Neural progenitor cell (in vitro differentiated cells): ENCODE results near the gene TCERG1L. TPM values are rescaled to one million over a fixed set of nuclear protein-coding genes. Genes with fewer than 3 reads are reported as not detected.

ENCODE experiments used
- DNase-seq: peaks from one replicate; pipeline ENCODE4 v3.0.0-alpha.2; 2016; ENCODE audit warnings: low spot score
- H2AFZ ChIP-seq: fragments of 200-600 bp; sonication (generic); replicated peaks from 2 replicates; pipeline ENCODE4 v1.6.1; 2016; ENCODE audit warnings: antibody characterized with exemption
- H3F3A ChIP-seq: fragments of 200-600 bp; sonication (generic); 2 replicates; pipeline ENCODE4 v1.6.1; 2016; ENCODE audit warnings: antibody characterized with exemption, low read depth
- H3K27ac ChIP-seq: fragments of 200-600 bp; sonication (generic); 2 replicates; pipeline ENCODE4 v1.5.1; 2016; ENCODE audit warnings: mild to moderate bottlenecking
- H3K27me3 ChIP-seq: fragments of 200-600 bp; sonication (generic); 2 replicates; pipeline ENCODE4 v1.6.1; 2016; ENCODE audit warnings: mild to moderate bottlenecking, moderate library complexity
- H3K36me3 ChIP-seq: fragments of 200-600 bp; sonication (generic); 2 replicates; pipeline ENCODE4 v1.5.1; 2016
- H3K4me1 ChIP-seq: fragments of 200-600 bp; sonication (generic); 2 replicates; pipeline ENCODE4 v1.6.1; 2016; ENCODE audit warnings: mixed run types
- H3K4me2 ChIP-seq: fragments of 200-600 bp; sonication (generic); 2 replicates; pipeline ENCODE4 v1.6.1; 2016
- H3K4me3 ChIP-seq: fragments of 200-600 bp; sonication (generic); 2 replicates; pipeline ENCODE4 v1.5.1; 2016
- H3K79me2 ChIP-seq: fragments of 200-600 bp; sonication (generic); 2 replicates; pipeline ENCODE4 v1.6.1; 2016; ENCODE audit warnings: low read depth
- H3K9ac ChIP-seq: fragments of 200-600 bp; sonication (generic); 2 replicates; pipeline ENCODE4 v1.6.1; 2016
- H3K9me3 ChIP-seq: fragments of 200-600 bp; sonication (generic); 2 replicates; pipeline ENCODE4 v1.5.1; 2016; ENCODE audit warnings: low read depth
- H4K20me1 ChIP-seq: fragments of 200-600 bp; sonication (generic); 2 replicates; pipeline ENCODE4 v1.6.1; 2016; ENCODE audit warnings: low read depth
- H3K27ac Mint-ChIP-seq: 3 replicates; pipeline ENCODE4 v1.8.0; 2021; ENCODE audit warnings: mixed read lengths
- H3K27me3 Mint-ChIP-seq: 2 replicates; pipeline ENCODE4 v1.8.0; 2022; ENCODE audit warnings: low read depth, mild to moderate bottlenecking, inconsistent platforms, moderate library complexity, mixed read lengths; ENCODE audit not compliant: insufficient read depth
- H3K36me3 Mint-ChIP-seq: 3 replicates; pipeline ENCODE4 v1.8.0; 2021; ENCODE audit warnings: mixed read lengths
- H3K4me1 Mint-ChIP-seq: 3 replicates; pipeline ENCODE4 v1.8.0; 2021; ENCODE audit warnings: mixed read lengths
- H3K4me3 Mint-ChIP-seq: 3 replicates; pipeline ENCODE4 v1.8.0; 2021; ENCODE audit warnings: mild to moderate bottlenecking, moderate library complexity, mixed read lengths
- H3K9me3 Mint-ChIP-seq: 3 replicates; pipeline ENCODE4 v1.8.0; 2020; ENCODE audit warnings: mixed read lengths
- CTCF ChIP-seq: fragments of 200-600 bp; sonication (generic); IDR thresholded peaks from 2 replicates; pipeline ENCODE4 v1.5.1; 2017; ENCODE audit warnings: antibody characterized with exemption, mild to moderate bottlenecking
- EZH2 ChIP-seq: fragments of 200-600 bp; sonication (generic); IDR thresholded peaks from 2 replicates; pipeline ENCODE4 v1.6.1; 2017; ENCODE audit warnings: antibody characterized with exemption, mild to moderate bottlenecking, moderate library complexity
- EZH2phosphoT487 ChIP-seq: fragments of 200-600 bp; sonication (generic); IDR thresholded peaks from 2 replicates; pipeline ENCODE4 v1.6.1; 2017; ENCODE audit warnings: antibody characterized with exemption
- total RNA-seq: library from RNA; depleted of rRNA; stranded (reverse); fragments of >200 nt; gene quantifications from 2 replicates; pipeline ENCODE4 v1.2.3, GENCODE V29; 2015; ENCODE audit warnings: low replicate concordance

TCERG1L gene
- total RNA-seq, 1 donor from 2014 or later: 1.8 TPM

GRCh38 chr10:131175891-131176290, 135.6 kb downstream of the TCERG1L start:
- no peak overlapping the region for H2AFZ ChIP-seq
- peaks cover 7% of the 10 kb centered on the region for H3F3A ChIP-seq
- H3K4me3 ChIP-seq: no peak overlapping the region
- H3K27ac ChIP-seq: no peak overlapping the region
- H3K9me3 Mint-ChIP-seq: peaks cover 2% of the 10 kb centered on the region
- no peaks in the 10 kb centered on the region for H4K20me1 ChIP-seq
- TF ChIP-seq EZH2phosphoT487: no peak
- no peak for TF ChIP-seq EZH2
- no peak for TF ChIP-seq CTCF
- H3K9me3 ChIP-seq: no peaks in the 10 kb centered on the region
- H3K36me3 Mint-ChIP-seq: no peaks in the 10 kb centered on the region
- no peak overlapping the region for H3K4me2 ChIP-seq
- no peaks in the 10 kb centered on the region for H3K79me2 ChIP-seq
- no peak for DNase-seq
- H3K27ac Mint-ChIP-seq: no peak overlapping the region
- no peak overlapping the region for H3K9ac ChIP-seq
- H3K27me3 Mint-ChIP-seq: peaks cover 3% of the 10 kb centered on the region
- no peak overlapping the region for H3K4me3 Mint-ChIP-seq
- no peaks in the 10 kb centered on the region for H3K27me3 ChIP-seq
- no peaks in the 10 kb centered on the region for H3K36me3 ChIP-seq
- peaks cover 4% of the 10 kb centered on the region for H3K4me1 Mint-ChIP-seq
- H3K4me1 ChIP-seq: peaks cover 11% of the 10 kb centered on the region

GRCh38 chr10:131174651-131175540, 136.6 kb downstream of the TCERG1L start:
- H3K4me1 Mint-ChIP-seq: peaks cover 6% of the 10 kb centered on the region
- Histone ChIP-seq H3K27me3 (no peaks in the 10 kb centered on the region), H3K4me1 (peaks cover 11% of the 10 kb centered on the region), H3K4me2 (no peak overlapping the region), H3K9me3 (no peaks in the 10 kb centered on the region), H4K20me1 (no peaks in the 10 kb centered on the region), H3K4me3 (no peak overlapping the region), H3K79me2 (no peaks in the 10 kb centered on the region), H3K27ac (no peak overlapping the region), H3F3A (peaks cover 7% of the 10 kb centered on the region), H3K36me3 (no peaks in the 10 kb centered on the region), H3K9ac (no peak overlapping the region), H2AFZ (no peak overlapping the region)
- H3K27me3 Mint-ChIP-seq: peaks cover 3% of the 10 kb centered on the region
- no peaks in the 10 kb centered on the region for H3K36me3 Mint-ChIP-seq
- TF ChIP-seq CTCF (no peak), EZH2 (no peak), EZH2phosphoT487 (no peak)
- no peak for DNase-seq
- H3K9me3 Mint-ChIP-seq: peaks cover 2% of the 10 kb centered on the region
- no peak overlapping the region for H3K27ac Mint-ChIP-seq
- H3K4me3 Mint-ChIP-seq: no peak overlapping the region

- no peak for DNase-seq
- no peak overlapping the region for H2AFZ ChIP-seq
- H3K4me1 Mint-ChIP-seq: peaks cover 2% of the 10 kb centered on the region
Measured at GRCh38 chr10:131174211-131174565, 137.3 kb downstream of the TCERG1L start.

More at GRCh38 chr10:131174211-131174565, 137.3 kb downstream of the TCERG1L start:
- Histone ChIP-seq H3F3A (peaks cover 7% of the 10 kb centered on the region), H3K36me3 (no peaks in the 10 kb centered on the region), H3K4me1 (peaks cover 5% of the 10 kb centered on the region), H3K27me3 (no peaks in the 10 kb centered on the region), H4K20me1 (no peaks in the 10 kb centered on the region), H3K27ac (no peak overlapping the region), H3K79me2 (no peaks in the 10 kb centered on the region), H3K4me3 (no peak overlapping the region), H3K4me2 (no peak overlapping the region), H3K9ac (no peak overlapping the region), H3K9me3 (no peaks in the 10 kb centered on the region)
- Mint-ChIP-seq H3K4me3 (no peak overlapping the region), H3K27me3 (peaks cover 3% of the 10 kb centered on the region), H3K27ac (no peak overlapping the region), H3K36me3 (no peaks in the 10 kb centered on the region), H3K9me3 (peaks cover 2% of the 10 kb centered on the region)
- TF ChIP-seq EZH2: no peak
- no peak for TF ChIP-seq CTCF
- TF ChIP-seq EZH2phosphoT487: no peak
